ENCODE measurements around the gene SERINC4.

GRCh38 chr15:43796566-43796965 is 3.5 kb downstream of the SERINC4 start:
- TF ChIP-seq RAD21 (IDR thresholded peaks at IDR 0.05; ENCODE audit: low read depth): no peak
- no peak for TF ChIP-seq CREB1 (IDR thresholded peaks at IDR 0.05; ENCODE audit: low read depth)
- no peak for TF ChIP-seq TEAD4 (IDR thresholded peaks at IDR 0.05)
- TF ChIP-seq YY1 (IDR thresholded peaks at IDR 0.05; ENCODE audit: low read depth): no peak
- TF ChIP-seq TCF12 (IDR thresholded peaks at IDR 0.05; ENCODE audit: low read depth): no peak
- TF ChIP-seq TAF1 (IDR thresholded peaks at IDR 0.05; ENCODE audit: low read depth): no peak
- no peak for TF ChIP-seq FOXM1 (IDR thresholded peaks at IDR 0.05; ENCODE audit: borderline replicate concordance, low read depth)
- TF ChIP-seq MAX (IDR thresholded peaks at IDR 0.05): no peak
- TF ChIP-seq NFIC (IDR thresholded peaks at IDR 0.05): no peak
- no peak for TF ChIP-seq REST (IDR thresholded peaks at IDR 0.05; ENCODE audit: low read depth)
- no peak for TF ChIP-seq CEBPB (IDR thresholded peaks at IDR 0.05)

Measured in Ishikawa (cell line).